ENCODE results near the gene TPO.

TPO gene

DNA sequence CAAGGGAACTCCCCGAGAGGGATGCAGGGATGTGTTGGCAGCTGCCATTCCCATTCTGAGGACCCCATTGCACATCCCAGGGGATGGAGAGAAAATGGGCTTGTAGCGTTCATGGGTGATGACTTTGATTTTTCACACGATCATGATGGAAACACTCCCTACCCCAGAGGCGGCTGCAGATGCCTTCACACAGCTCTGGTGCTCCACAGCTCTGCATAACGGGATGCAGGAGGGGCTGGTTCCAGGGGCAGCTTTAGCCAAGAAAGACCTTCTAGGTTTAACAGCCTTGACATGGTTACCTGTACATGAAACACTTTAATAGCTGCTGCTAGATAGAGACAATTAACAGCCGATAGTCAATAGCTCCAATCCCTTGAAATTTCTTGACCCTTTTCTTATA is 88.7 kb downstream of the TPO start:
- no peak for DNase-seq
- no peak overlapping the region for H3K4me2 ChIP-seq (ENCODE audit: low read length)
- no peak overlapping the region for H3K4ac ChIP-seq (ENCODE audit: low read depth, low read length)
- no peak overlapping the region for H2BK5ac ChIP-seq (ENCODE audit: low read depth, low read length, poor library complexity)
- H2AFZ ChIP-seq (ENCODE audit: insufficient read depth, low read length, poor library complexity) = no peak overlapping the region
- no peaks in the 10 kb centered on the region for H3K4me1 ChIP-seq (ENCODE audit: control insufficient read depth in 1 of 2, insufficient read depth in 2 of 2, low read length in 2 of 2)
- no peaks in the 10 kb centered on the region for H3K79me2 ChIP-seq (ENCODE audit: control insufficient read depth, insufficient read depth, low read length, poor library complexity)
- no peak overlapping the region for H3K4me3 ChIP-seq (ENCODE audit: low read depth, low read length)
- H3K14ac ChIP-seq (ENCODE audit: low read length) = no peak overlapping the region
- no peak overlapping the region for H2BK120ac ChIP-seq (ENCODE audit: insufficient read depth, low read length, poor library complexity)
- H3K18ac ChIP-seq (ENCODE audit: low read length) = no peak overlapping the region
- H2BK12ac ChIP-seq (ENCODE audit: low read length) = no peak overlapping the region
- H3K23ac ChIP-seq (ENCODE audit: low read length) = no peak overlapping the region
- no peak overlapping the region for H2AK5ac ChIP-seq (ENCODE audit: low read length)
- H3K36me3 ChIP-seq (ENCODE audit: control insufficient read depth in 1 of 2, insufficient read depth in 2 of 2, low read length in 2 of 2) = no peaks in the 10 kb centered on the region
- H4K91ac ChIP-seq (ENCODE audit: low read depth, low read length) = no peak overlapping the region
- H3K27ac ChIP-seq (ENCODE audit: low read depth, low read length) = no peak overlapping the region
- no peak overlapping the region for H4K8ac ChIP-seq (ENCODE audit: low read depth, low read length)
- WGBS (ENCODE audit: extremely low coverage, insufficient coverage, insufficient read length) = no CpG with 5 or more reads among the region's 6 CpGs
- no peak overlapping the region for H4K12ac ChIP-seq (ENCODE audit: low read depth, low read length)
- H3K9ac ChIP-seq (ENCODE audit: low read length) = no peak overlapping the region
- no peaks in the 10 kb centered on the region for H3K79me1 ChIP-seq (ENCODE audit: low read length)
- H3K9me3 ChIP-seq (ENCODE audit: insufficient read depth, low read depth, low read length) = peaks cover 1% of the 10 kb centered on the region
- no peaks in the 10 kb centered on the region for H3K27me3 ChIP-seq (ENCODE audit: insufficient read depth, low read length)

DNA sequence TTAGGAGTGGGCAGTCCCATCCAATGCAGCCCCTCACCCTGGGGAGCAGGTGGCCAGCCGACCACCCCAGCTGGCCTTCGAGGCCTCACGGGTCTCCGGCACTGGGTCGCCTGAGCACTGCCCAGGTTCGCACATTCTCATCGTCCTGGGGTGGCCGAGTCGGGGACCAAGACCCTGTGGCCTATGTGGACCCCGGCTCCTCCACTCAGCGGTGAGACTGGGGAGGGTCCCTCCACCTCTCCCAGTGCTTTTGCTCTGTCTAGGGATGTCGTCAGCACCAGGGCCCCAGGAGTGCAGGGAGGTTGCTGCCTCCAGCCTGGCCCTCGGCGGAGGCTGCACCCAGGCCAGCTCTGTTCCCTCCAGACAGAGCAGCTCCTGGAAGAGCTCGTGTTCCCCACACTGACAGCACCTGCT is 89.6 kb downstream of the TPO start:
- H3K4me3 ChIP-seq (ENCODE audit: low read depth, low read length) = peak overlapping the region; percentile 12
- no CpG with 5 or more reads among the region's 15 CpGs for WGBS (ENCODE audit: extremely low coverage, insufficient coverage, insufficient read length)

DNA sequence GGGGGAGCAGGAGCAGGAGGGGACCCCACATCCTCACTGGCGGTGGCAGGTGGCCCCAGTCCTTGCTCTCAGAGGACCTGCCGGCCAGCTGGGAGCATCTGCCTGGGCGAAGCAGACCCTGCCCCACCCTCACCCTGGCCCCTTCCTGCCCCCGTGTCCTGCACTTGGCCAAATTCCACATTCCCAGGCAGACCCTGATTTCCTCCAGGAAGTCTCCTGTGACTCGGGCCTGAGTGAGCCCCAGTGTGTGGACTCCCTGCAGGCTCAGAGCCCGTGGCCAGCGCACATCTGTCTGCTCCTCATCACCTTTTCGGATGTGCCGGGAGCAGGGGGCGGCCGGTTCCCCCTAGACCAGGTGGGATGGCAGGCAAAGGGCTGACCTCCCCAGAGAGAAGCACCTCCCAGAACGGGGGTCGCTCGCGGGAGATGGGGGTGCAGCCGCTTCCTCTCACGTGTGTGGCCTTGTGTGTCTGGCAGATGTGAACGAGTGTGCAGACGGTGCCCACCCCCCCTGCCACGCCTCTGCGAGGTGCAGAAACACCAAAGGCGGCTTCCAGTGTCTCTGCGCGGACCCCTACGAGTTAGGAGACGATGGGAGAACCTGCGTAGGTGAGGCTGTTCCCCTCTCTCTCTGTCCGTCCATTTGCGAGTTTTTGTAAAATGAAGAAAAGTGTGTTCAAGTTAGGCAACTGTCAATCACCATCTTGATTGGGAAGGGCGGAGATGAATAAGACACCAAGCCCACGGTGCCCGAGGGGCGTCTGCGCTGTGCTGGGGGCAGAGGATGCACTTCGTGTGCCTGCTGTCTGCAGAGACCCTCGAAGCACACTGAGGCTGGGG is 90.4 kb downstream of the TPO start:
- H3K14ac ChIP-seq (ENCODE audit: low read length) = no peak overlapping the region
- H2AK5ac ChIP-seq (ENCODE audit: low read length) = no peak overlapping the region
- DNase-seq = no peak
- no peak overlapping the region for H4K8ac ChIP-seq (ENCODE audit: low read depth, low read length)
- WGBS (ENCODE audit: extremely low coverage, insufficient coverage, insufficient read length) = no CpG with 5 or more reads among the region's 36 CpGs
- H3K79me1 ChIP-seq (ENCODE audit: low read length) = no peaks in the 10 kb centered on the region
- H3K9me3 ChIP-seq (ENCODE audit: insufficient read depth, low read depth, low read length) = peaks cover 1% of the 10 kb centered on the region
- no peak overlapping the region for H2BK5ac ChIP-seq (ENCODE audit: low read depth, low read length, poor library complexity)
- no peak overlapping the region for H3K9ac ChIP-seq (ENCODE audit: low read length)
- no peak overlapping the region for H2AFZ ChIP-seq (ENCODE audit: insufficient read depth, low read length, poor library complexity)
- no peak overlapping the region for H4K91ac ChIP-seq (ENCODE audit: low read depth, low read length)
- no peak overlapping the region for H3K4me3 ChIP-seq (ENCODE audit: low read depth, low read length)
- H3K4me2 ChIP-seq (ENCODE audit: low read length) = no peak overlapping the region
- H3K36me3 ChIP-seq (ENCODE audit: control insufficient read depth in 1 of 2, insufficient read depth in 2 of 2, low read length in 2 of 2) = no peaks in the 10 kb centered on the region
- no peak overlapping the region for H3K27ac ChIP-seq (ENCODE audit: low read depth, low read length)
- H3K27me3 ChIP-seq (ENCODE audit: insufficient read depth, low read length) = no peaks in the 10 kb centered on the region
- no peak overlapping the region for H2BK120ac ChIP-seq (ENCODE audit: insufficient read depth, low read length, poor library complexity)
- no peak overlapping the region for H2BK12ac ChIP-seq (ENCODE audit: low read length)
- no peak overlapping the region for H3K23ac ChIP-seq (ENCODE audit: low read length)
- H3K4me1 ChIP-seq (ENCODE audit: control insufficient read depth in 1 of 2, insufficient read depth in 2 of 2, low read length in 2 of 2) = no peaks in the 10 kb centered on the region
- no peak overlapping the region for H3K4ac ChIP-seq (ENCODE audit: low read depth, low read length)
- no peak overlapping the region for H4K12ac ChIP-seq (ENCODE audit: low read depth, low read length)
- no peak overlapping the region for H3K18ac ChIP-seq (ENCODE audit: low read length)
- H3K79me2 ChIP-seq (ENCODE audit: control insufficient read depth, insufficient read depth, low read length, poor library complexity) = no peaks in the 10 kb centered on the region

More for the DNA sequence above, 89.6 kb downstream of the TPO start:
- Histone ChIP-seq H3K14ac (ENCODE audit: low read length) (no peak overlapping the region), H4K91ac (ENCODE audit: low read depth, low read length) (no peak overlapping the region), H2AFZ (ENCODE audit: insufficient read depth, low read length, poor library complexity) (no peak overlapping the region), H3K4ac (ENCODE audit: low read depth, low read length) (no peak overlapping the region), H3K9ac (ENCODE audit: low read length) (no peak overlapping the region), H2BK120ac (ENCODE audit: insufficient read depth, low read length, poor library complexity) (no peak overlapping the region), H3K18ac (ENCODE audit: low read length) (no peak overlapping the region), H2AK5ac (ENCODE audit: low read length) (no peak overlapping the region), H3K27ac (ENCODE audit: low read depth, low read length) (no peak overlapping the region), H3K79me1 (ENCODE audit: low read length) (no peaks in the 10 kb centered on the region), H4K12ac (ENCODE audit: low read depth, low read length) (no peak overlapping the region), H3K4me1 (ENCODE audit: control insufficient read depth in 1 of 2, insufficient read depth in 2 of 2, low read length in 2 of 2) (no peaks in the 10 kb centered on the region), H2BK5ac (ENCODE audit: low read depth, low read length, poor library complexity) (no peak overlapping the region), H3K9me3 (ENCODE audit: insufficient read depth, low read depth, low read length) (peaks cover 1% of the 10 kb centered on the region), H4K8ac (ENCODE audit: low read depth, low read length) (no peak overlapping the region), H3K36me3 (ENCODE audit: control insufficient read depth in 1 of 2, insufficient read depth in 2 of 2, low read length in 2 of 2) (no peaks in the 10 kb centered on the region), H3K23ac (ENCODE audit: low read length) (no peak overlapping the region), H3K79me2 (ENCODE audit: control insufficient read depth, insufficient read depth, low read length, poor library complexity) (no peaks in the 10 kb centered on the region), H2BK12ac (ENCODE audit: low read length) (no peak overlapping the region), H3K4me2 (ENCODE audit: low read length) (no peak overlapping the region), H3K27me3 (ENCODE audit: insufficient read depth, low read length) (no peaks in the 10 kb centered on the region)
- no peak for DNase-seq

DNA sequence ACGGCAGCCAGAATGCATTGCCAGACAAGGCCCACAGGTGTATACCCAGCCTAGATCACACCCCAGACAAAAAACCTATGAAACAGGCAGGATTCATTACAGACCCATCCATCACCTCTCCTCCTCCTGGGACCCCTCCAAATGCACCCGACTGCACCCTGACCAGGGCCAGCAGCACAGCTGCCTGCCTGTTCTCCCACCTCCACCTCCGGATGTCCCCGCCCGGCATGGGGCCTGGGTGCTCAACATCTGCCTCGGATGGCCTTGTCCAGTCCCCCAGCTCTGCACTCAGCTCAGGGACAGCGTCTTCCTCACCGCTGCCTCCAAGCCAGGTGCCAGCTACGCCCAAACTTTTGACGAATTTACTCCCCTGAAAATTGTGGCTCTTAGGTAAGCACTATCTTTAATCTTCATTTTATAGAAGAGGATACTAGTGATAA is 91.1 kb downstream of the TPO start:
- DNase-seq = no peak
- no peaks in the 10 kb centered on the region for H3K27me3 ChIP-seq (ENCODE audit: insufficient read depth, low read length)
- H3K79me2 ChIP-seq (ENCODE audit: control insufficient read depth, insufficient read depth, low read length, poor library complexity) = no peaks in the 10 kb centered on the region
- H3K4me1 ChIP-seq (ENCODE audit: control insufficient read depth in 1 of 2, insufficient read depth in 2 of 2, low read length in 2 of 2) = no peaks in the 10 kb centered on the region
- no peak overlapping the region for H3K4ac ChIP-seq (ENCODE audit: low read depth, low read length)
- no peak overlapping the region for H4K12ac ChIP-seq (ENCODE audit: low read depth, low read length)
- H2AFZ ChIP-seq (ENCODE audit: insufficient read depth, low read length, poor library complexity) = no peak overlapping the region
- H3K27ac ChIP-seq (ENCODE audit: low read depth, low read length) = no peak overlapping the region
- no peak overlapping the region for H4K8ac ChIP-seq (ENCODE audit: low read depth, low read length)
- H3K18ac ChIP-seq (ENCODE audit: low read length) = no peak overlapping the region
- H2AK5ac ChIP-seq (ENCODE audit: low read length) = no peak overlapping the region
- H3K9me3 ChIP-seq (ENCODE audit: insufficient read depth, low read depth, low read length) = peaks cover 4% of the 10 kb centered on the region
- no peak overlapping the region for H2BK12ac ChIP-seq (ENCODE audit: low read length)
- no peaks in the 10 kb centered on the region for H3K79me1 ChIP-seq (ENCODE audit: low read length)
- H3K23ac ChIP-seq (ENCODE audit: low read length) = no peak overlapping the region
- H3K9ac ChIP-seq (ENCODE audit: low read length) = no peak overlapping the region
- no peak overlapping the region for H3K4me2 ChIP-seq (ENCODE audit: low read length)
- WGBS (ENCODE audit: extremely low coverage, insufficient coverage, insufficient read length) = no CpG with 5 or more reads among the region's 10 CpGs
- H3K36me3 ChIP-seq (ENCODE audit: control insufficient read depth in 1 of 2, insufficient read depth in 2 of 2, low read length in 2 of 2) = no peaks in the 10 kb centered on the region
- no peak overlapping the region for H4K91ac ChIP-seq (ENCODE audit: low read depth, low read length)
- no peak overlapping the region for H3K14ac ChIP-seq (ENCODE audit: low read length)
- no peak overlapping the region for H2BK120ac ChIP-seq (ENCODE audit: insufficient read depth, low read length, poor library complexity)
- no peak overlapping the region for H3K4me3 ChIP-seq (ENCODE audit: low read depth, low read length)
- H2BK5ac ChIP-seq (ENCODE audit: low read depth, low read length, poor library complexity) = no peak overlapping the region
